ENCODE data around the gene LBHD2. TPM values are rescaled to one million over a fixed set of nuclear protein-coding genes. Genes with fewer than 3 reads are reported as not detected.

Gene LBHD2
- total RNA-seq, 6 experiments from 2014 or later = not detected

DNA sequence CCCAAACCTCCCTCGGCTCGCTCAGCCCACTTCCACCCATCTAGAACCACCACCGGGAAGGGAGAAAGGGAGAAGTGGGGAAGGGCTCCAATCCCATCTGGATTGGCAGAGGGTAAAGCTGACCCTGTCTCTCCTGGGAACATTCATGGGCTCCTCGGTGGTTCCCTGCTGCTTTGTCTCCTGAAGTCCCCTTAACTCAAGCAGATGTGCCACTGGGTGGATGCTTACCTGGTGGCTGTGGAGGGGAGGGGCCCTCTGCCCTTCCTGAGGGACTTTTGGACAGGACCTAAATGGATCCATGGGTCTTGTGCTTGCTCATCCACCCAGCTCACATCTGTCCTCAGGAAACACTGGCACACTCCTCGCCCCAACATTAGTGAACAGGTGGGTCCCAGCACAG lies 24.5 kb upstream of the LBHD2 start:
- Histone ChIP-seq H3K27ac (no peak overlapping the region), H3K27me3 (no peaks in the 10 kb centered on the region), H3K36me3 (no peaks in the 10 kb centered on the region), H3K4me3 (no peak overlapping the region), H3K4me1 (peaks cover 0 to 21% (median 8%) of the 10 kb centered on the region in 4 donors), H3K9me3 (no peaks in the 10 kb centered on the region)
- no peak for DNase-seq
- intact Hi-C loops (cut with DNase I) = no loop called here
- TF ChIP-seq CTCF (IDR thresholded peaks at IDR 0.05) (no peak), POLR2A (IDR thresholded peaks at IDR 0.05) (no peak)
- WGBS (ENCODE audit: insufficient coverage, low coverage, low lambda C conversion rate, missing lambda C conversion rate) = 100% methylated on average over 1 of the region's 5 CpGs
- ATAC-seq = no peak

GRCh38 chr14:103061482-103061976 lies 22.5 kb upstream of the LBHD2 start:
- H3K4me1 ChIP-seq = peaks cover 0 to 7% (median 3%) of the 10 kb centered on the region in 4 donors
- H3K36me3 ChIP-seq = no peaks in the 10 kb centered on the region
- ATAC-seq (no peak), DNase-seq (no peak)
- H3K27ac ChIP-seq = no peak overlapping the region
- intact Hi-C loops (cut with DNase I) = no loop called here
- no peak overlapping the region for H3K4me3 ChIP-seq
- no peaks in the 10 kb centered on the region for H3K27me3 ChIP-seq
- TF ChIP-seq POLR2A (IDR thresholded peaks at IDR 0.05) = no peak
- no peak for TF ChIP-seq CTCF (IDR thresholded peaks at IDR 0.05)
- no peaks in the 10 kb centered on the region for H3K9me3 ChIP-seq
- WGBS (ENCODE audit: insufficient coverage, low coverage, low lambda C conversion rate, missing lambda C conversion rate) = 48% methylated on average over 4 of the region's 6 CpGs

DNA sequence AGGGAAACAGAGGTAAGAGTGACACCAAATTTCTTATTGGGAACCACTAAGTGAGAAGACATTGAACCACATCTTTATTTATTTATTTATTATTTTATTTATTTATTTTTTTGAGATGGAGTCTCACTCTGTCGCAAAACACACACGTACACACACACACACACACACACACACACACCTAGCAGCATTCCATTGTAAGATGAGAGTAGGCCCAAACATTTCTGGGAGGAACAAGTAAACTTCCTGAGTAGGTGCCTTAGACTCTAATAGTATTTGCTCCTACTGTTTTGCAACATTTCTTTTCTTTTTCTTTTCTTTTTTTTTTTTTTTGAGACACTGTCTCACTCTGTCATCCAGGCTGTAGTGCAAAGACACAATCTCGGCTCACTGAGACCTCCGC lies 19.6 kb upstream of the LBHD2 start:
- no peak for DNase-seq
- no peak for ATAC-seq
- Histone ChIP-seq H3K27ac (no peak overlapping the region), H3K36me3 (no peaks in the 10 kb centered on the region), H3K4me1 (no peaks in the 10 kb centered on the region), H3K9me3 (no peaks in the 10 kb centered on the region), H3K27me3 (no peaks in the 10 kb centered on the region), H3K4me3 (no peak overlapping the region)
- TF ChIP-seq CTCF (IDR thresholded peaks at IDR 0.05) = no peak
- TF ChIP-seq POLR2A (IDR thresholded peaks at IDR 0.05) = no peak
- WGBS (ENCODE audit: insufficient coverage, low coverage, low lambda C conversion rate, missing lambda C conversion rate) = 89% methylated on average over 4 of the region's 4 CpGs
- intact Hi-C loops (cut with DNase I) = no loop called here

GRCh38 chr14:103064978-103065377 lies 19.0 kb upstream of the LBHD2 start:
- WGBS (ENCODE audit: insufficient coverage, low coverage, low lambda C conversion rate, missing lambda C conversion rate) = 88% methylated on average over 6 of the region's 12 CpGs

More at GRCh38 chr14:103064978-103065377, 19.0 kb upstream of the LBHD2 start:
- Histone ChIP-seq H3K4me1 (no peaks in the 10 kb centered on the region), H3K27ac (no peak overlapping the region), H3K4me3 (no peak overlapping the region), H3K27me3 (no peaks in the 10 kb centered on the region), H3K36me3 (no peaks in the 10 kb centered on the region), H3K9me3 (no peaks in the 10 kb centered on the region)
- DNase-seq = no peak
- intact Hi-C loops (cut with DNase I) = no loop called here
- no peak for ATAC-seq
- no peak for TF ChIP-seq POLR2A (IDR thresholded peaks at IDR 0.05)
- no peak for TF ChIP-seq CTCF (IDR thresholded peaks at IDR 0.05)

All from right lobe of liver (tissue), 6 donors.